ENCODE data around the gene CYP21A2.
"Not testable (repeated sequence)": the region's sequence is repeated elsewhere in the genome, so short reads cannot be mapped to it uniquely, and the experiment has no call there.

The CYP21A2 gene

GRCh38 chr6:32055756-32056155 is 17.5 kb downstream of the CYP21A2 start:
- DNase-seq = not testable (repeated sequence)

GRCh38 chr6:32056254-32056653 is 18.0 kb downstream of the CYP21A2 start:
- no peak for DNase-seq

- no peak for DNase-seq
These were observed 19.8 kb downstream of the CYP21A2 start for GRCh38 chr6:32057966-32058365.

GRCh38 chr6:32058511-32058963 is 20.3 kb downstream of the CYP21A2 start:
- DNase-seq = no peak

- DNase-seq = no peak
These were observed 22.9 kb downstream of the CYP21A2 start for GRCh38 chr6:32060966-32061655.

- no peak for DNase-seq
These were observed 26.5 kb downstream of the CYP21A2 start for GRCh38 chr6:32064706-32065105.

GRCh38 chr6:32067521-32067920 is 29.3 kb downstream of the CYP21A2 start:
- DNase-seq = not testable (repeated sequence)

GRCh38 chr6:32068315-32068714 is 30.1 kb downstream of the CYP21A2 start:
- not testable (repeated sequence) for DNase-seq

GRCh38 chr6:32068867-32069266 is 30.7 kb downstream of the CYP21A2 start:
- DNase-seq = no peak

GRCh38 chr6:32069460-32069859 is 31.2 kb downstream of the CYP21A2 start:
- DNase-seq = no peak

- no peak for DNase-seq
These were observed 31.8 kb downstream of the CYP21A2 start for GRCh38 chr6:32069878-32070515.

- DNase-seq = no peak
These were observed 32.8 kb downstream of the CYP21A2 start for GRCh38 chr6:32070814-32071543.

- no peak for DNase-seq
These were observed 34.9 kb downstream of the CYP21A2 start for GRCh38 chr6:32073101-32073500.

GRCh38 chr6:32073613-32074012 is 35.4 kb downstream of the CYP21A2 start:
- DNase-seq = no peak

- no peak for DNase-seq
These were observed 36.8 kb downstream of the CYP21A2 start for GRCh38 chr6:32074996-32075532.

- DNase-seq = no peak
These were observed 37.6 kb downstream of the CYP21A2 start for GRCh38 chr6:32075781-32076180.

GRCh38 chr6:32076321-32076809 is 38.1 kb downstream of the CYP21A2 start:
- DNase-seq = no peak

GRCh38 chr6:32079566-32080290 is 41.5 kb downstream of the CYP21A2 start:
- no peak for DNase-seq

- no peak for DNase-seq
These were observed 43.2 kb downstream of the CYP21A2 start for GRCh38 chr6:32081168-32081990.

- DNase-seq = no peak
These were observed 44.3 kb downstream of the CYP21A2 start for GRCh38 chr6:32082478-32082877.

GRCh38 chr6:32082935-32083334 is 44.7 kb downstream of the CYP21A2 start:
- DNase-seq = no peak

Measured in CD4-positive, alpha-beta T cell treated with Interferon alpha-2 for 1 hour (primary cell).